Measurements from ENCODE around the gene EYS.
"Not testable (repeated sequence)": the region's sequence is repeated elsewhere in the genome, so short reads cannot be mapped to it uniquely, and the experiment has no call there.

EYS gene

DNA sequence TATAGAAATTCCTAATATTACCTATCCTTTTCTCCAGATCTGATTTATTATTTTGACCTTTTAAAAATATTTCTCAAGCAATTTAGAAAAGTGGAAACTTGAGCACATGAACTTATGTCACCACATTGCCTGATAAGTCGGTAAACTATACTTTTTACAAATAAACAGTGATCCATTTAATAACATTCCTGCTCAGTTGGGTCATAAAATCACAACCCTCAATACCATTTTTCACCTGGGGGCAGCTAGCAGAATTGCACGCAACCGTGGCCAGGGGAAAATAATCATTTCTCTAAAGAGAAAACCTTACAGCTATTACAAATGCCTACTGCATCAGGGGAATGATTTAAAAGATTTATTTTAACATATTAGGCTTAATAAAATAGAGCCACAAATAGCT is 1456.9 kb downstream of the EYS start:
- Histone ChIP-seq H3K9me3 (ENCODE audit: control insufficient read depth, insufficient read depth, low read length) (no peaks in the 10 kb centered on the region), H3F3A (ENCODE audit: control insufficient read depth, insufficient read depth) (no peaks in the 10 kb centered on the region), H3K36me3 (ENCODE audit: control insufficient read depth, low read length) (no peaks in the 10 kb centered on the region), H3K27me3 (ENCODE audit: control insufficient read depth, low read length) (no peaks in the 10 kb centered on the region), H3K4me1 (ENCODE audit: control insufficient read depth, low read length) (no peaks in the 10 kb centered on the region), H4K20me1 (ENCODE audit: control insufficient read depth, insufficient read depth, low read depth, low read length) (no peaks in the 10 kb centered on the region), H3K4me2 (ENCODE audit: low read length) (no peak overlapping the region), H3K9me2 (replicated peaks; ENCODE audit: control insufficient read depth, low read length) (no peaks in the 10 kb centered on the region), H3K4me3 (ENCODE audit: low read length) (no peak overlapping the region), H3K79me2 (ENCODE audit: control insufficient read depth, low read length) (no peaks in the 10 kb centered on the region), H3K27ac (ENCODE audit: low read depth, low read length) (no peak overlapping the region)
- no peak for TF ChIP-seq EZH2phosphoT487 (IDR thresholded peaks at IDR 0.05; ENCODE audit: borderline replicate concordance, low read length)
- TF ChIP-seq, protein P1, sequence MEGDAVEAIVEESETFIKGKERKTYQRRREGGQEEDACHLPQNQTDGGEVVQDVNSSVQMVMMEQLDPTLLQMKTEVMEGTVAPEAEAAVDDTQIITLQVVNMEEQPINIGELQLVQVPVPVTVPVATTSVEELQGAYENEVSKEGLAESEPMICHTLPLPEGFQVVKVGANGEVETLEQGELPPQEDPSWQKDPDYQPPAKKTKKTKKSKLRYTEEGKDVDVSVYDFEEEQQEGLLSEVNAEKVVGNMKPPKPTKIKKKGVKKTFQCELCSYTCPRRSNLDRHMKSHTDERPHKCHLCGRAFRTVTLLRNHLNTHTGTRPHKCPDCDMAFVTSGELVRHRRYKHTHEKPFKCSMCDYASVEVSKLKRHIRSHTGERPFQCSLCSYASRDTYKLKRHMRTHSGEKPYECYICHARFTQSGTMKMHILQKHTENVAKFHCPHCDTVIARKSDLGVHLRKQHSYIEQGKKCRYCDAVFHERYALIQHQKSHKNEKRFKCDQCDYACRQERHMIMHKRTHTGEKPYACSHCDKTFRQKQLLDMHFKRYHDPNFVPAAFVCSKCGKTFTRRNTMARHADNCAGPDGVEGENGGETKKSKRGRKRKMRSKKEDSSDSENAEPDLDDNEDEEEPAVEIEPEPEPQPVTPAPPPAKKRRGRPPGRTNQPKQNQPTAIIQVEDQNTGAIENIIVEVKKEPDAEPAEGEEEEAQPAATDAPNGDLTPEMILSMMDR (IDR thresholded peaks at IDR 0.05; ENCODE audit: low read depth, low read length, poor library complexity, severe bottlenecking), result no peak

GRCh38 chr6:64249115-64249514 is 1457.9 kb downstream of the EYS start:
- Histone ChIP-seq H3K27ac (ENCODE audit: low read depth, low read length) (no peak overlapping the region), H3K9me3 (ENCODE audit: control insufficient read depth, insufficient read depth, low read length) (no peaks in the 10 kb centered on the region), H3K4me2 (ENCODE audit: low read length) (no peak overlapping the region), H3K4me1 (ENCODE audit: control insufficient read depth, low read length) (no peaks in the 10 kb centered on the region), H3K4me3 (ENCODE audit: low read length) (no peak overlapping the region), H3K79me2 (ENCODE audit: control insufficient read depth, low read length) (no peaks in the 10 kb centered on the region), H4K20me1 (ENCODE audit: control insufficient read depth, insufficient read depth, low read depth, low read length) (no peaks in the 10 kb centered on the region), H3K27me3 (ENCODE audit: control insufficient read depth, low read length) (no peaks in the 10 kb centered on the region), H3K9me2 (replicated peaks; ENCODE audit: control insufficient read depth, low read length) (no peaks in the 10 kb centered on the region), H3K36me3 (ENCODE audit: control insufficient read depth, low read length) (no peaks in the 10 kb centered on the region), H3F3A (ENCODE audit: control insufficient read depth, insufficient read depth) (no peaks in the 10 kb centered on the region)
- no peak for TF ChIP-seq EZH2phosphoT487 (IDR thresholded peaks at IDR 0.05; ENCODE audit: borderline replicate concordance, low read length)
- TF ChIP-seq, protein P1 (IDR thresholded peaks at IDR 0.05; ENCODE audit: low read depth, low read length, poor library complexity, severe bottlenecking), result no peak

DNA sequence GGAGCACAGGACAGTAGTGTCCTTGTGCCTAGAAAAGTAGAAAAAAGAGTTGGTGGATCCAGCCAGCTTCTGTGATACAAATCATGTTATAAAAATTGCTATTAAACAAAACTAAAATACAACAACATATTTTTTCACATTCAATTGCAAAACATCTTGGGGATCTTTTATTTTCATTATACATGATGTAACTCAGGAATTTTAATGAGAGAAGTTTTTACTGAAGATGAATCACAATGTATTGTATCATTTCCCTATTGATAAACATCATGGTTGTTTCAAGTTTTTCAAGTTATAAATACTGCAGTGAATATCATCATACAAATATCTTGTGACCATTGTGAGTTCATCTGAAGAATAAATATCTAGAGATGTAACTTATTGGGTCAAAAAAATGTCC is 1463.4 kb downstream of the EYS start:
- no peaks in the 10 kb centered on the region for H3K4me1 ChIP-seq (ENCODE audit: control insufficient read depth, low read length)
- H3K4me3 ChIP-seq (ENCODE audit: low read length), result no peak overlapping the region
- no peaks in the 10 kb centered on the region for H3K79me2 ChIP-seq (ENCODE audit: control insufficient read depth, low read length)
- H3K36me3 ChIP-seq (ENCODE audit: control insufficient read depth, low read length), result no peaks in the 10 kb centered on the region
- H3K9me3 ChIP-seq (ENCODE audit: control insufficient read depth, insufficient read depth, low read length), result no peaks in the 10 kb centered on the region
- H3K9me2 ChIP-seq (replicated peaks; ENCODE audit: control insufficient read depth, low read length), result no peaks in the 10 kb centered on the region
- no peaks in the 10 kb centered on the region for H3F3A ChIP-seq (ENCODE audit: control insufficient read depth, insufficient read depth)
- no peaks in the 10 kb centered on the region for H3K27me3 ChIP-seq (ENCODE audit: control insufficient read depth, low read length)
- H3K4me2 ChIP-seq (ENCODE audit: low read length), result no peak overlapping the region
- no peak overlapping the region for H3K27ac ChIP-seq (ENCODE audit: low read depth, low read length)
- no peaks in the 10 kb centered on the region for H4K20me1 ChIP-seq (ENCODE audit: control insufficient read depth, insufficient read depth, low read depth, low read length)
- TF ChIP-seq, protein P1 (IDR thresholded peaks at IDR 0.05; ENCODE audit: low read depth, low read length, poor library complexity, severe bottlenecking), result no peak
- TF ChIP-seq EZH2phosphoT487 (IDR thresholded peaks at IDR 0.05; ENCODE audit: borderline replicate concordance, low read length), result no peak

GRCh38 chr6:64238908-64239307 is 1468.1 kb downstream of the EYS start:
- not testable (repeated sequence) for H3F3A ChIP-seq (ENCODE audit: control insufficient read depth, insufficient read depth); H3K9me2 ChIP-seq (replicated peaks; ENCODE audit: control insufficient read depth, low read length); H3K27me3 ChIP-seq (ENCODE audit: control insufficient read depth, low read length); H3K36me3 ChIP-seq (ENCODE audit: control insufficient read depth, low read length); H4K20me1 ChIP-seq (ENCODE audit: control insufficient read depth, insufficient read depth, low read depth, low read length); H3K9me3 ChIP-seq (ENCODE audit: control insufficient read depth, insufficient read depth, low read length); H3K27ac ChIP-seq (ENCODE audit: low read depth, low read length); H3K4me1 ChIP-seq (ENCODE audit: control insufficient read depth, low read length); H3K4me2 ChIP-seq (ENCODE audit: low read length); H3K79me2 ChIP-seq (ENCODE audit: control insufficient read depth, low read length); H3K4me3 ChIP-seq (ENCODE audit: low read length)
